ENCODE results near the gene OR2C3. TPM values are rescaled to one million over a fixed set of nuclear protein-coding genes. Genes with fewer than 3 reads are reported as not detected.
"Not testable (repeated sequence)": the region's sequence is repeated elsewhere in the genome, so short reads cannot be mapped to it uniquely, and the experiment has no call there.

The OR2C3 gene
- total RNA-seq, 4 donors from 2014 or later: 0.07 TPM; not detected in 3

DNA sequence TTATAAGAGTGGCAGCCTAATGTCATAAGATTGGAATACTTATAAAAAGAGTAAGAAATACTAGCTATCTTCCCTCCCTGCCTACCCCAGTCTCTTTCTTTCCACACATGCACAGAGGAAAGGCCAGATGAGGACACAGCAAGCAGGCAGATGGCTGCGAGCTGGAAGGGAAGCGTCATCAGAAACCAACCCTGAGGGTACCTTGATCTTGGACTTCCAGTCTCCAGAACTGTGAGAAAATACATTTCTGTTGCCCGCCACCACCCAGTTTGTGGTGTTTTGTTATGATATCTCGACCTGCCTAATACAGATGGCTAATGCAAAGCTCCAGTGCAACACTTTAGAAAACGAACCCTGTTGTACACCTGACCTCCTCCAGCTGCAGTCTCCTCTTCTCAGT lies 2.3 kb upstream of the OR2C3 start:
- Histone ChIP-seq H3K27me3 (no peaks in the 10 kb centered on the region), H3K4me3 (no peak overlapping the region), H3K4me1 (no peaks in the 10 kb centered on the region), H3K9me3 (no peaks in the 10 kb centered on the region), H3K36me3 (no peaks in the 10 kb centered on the region), H3K27ac (no peak overlapping the region)
- no peak for DNase-seq
- no peak for TF ChIP-seq POLR2A (IDR thresholded peaks at IDR 0.05)
- intact Hi-C loops (cut with DNase I; ENCODE audit: low total_unique reads): no loop called here

DNA sequence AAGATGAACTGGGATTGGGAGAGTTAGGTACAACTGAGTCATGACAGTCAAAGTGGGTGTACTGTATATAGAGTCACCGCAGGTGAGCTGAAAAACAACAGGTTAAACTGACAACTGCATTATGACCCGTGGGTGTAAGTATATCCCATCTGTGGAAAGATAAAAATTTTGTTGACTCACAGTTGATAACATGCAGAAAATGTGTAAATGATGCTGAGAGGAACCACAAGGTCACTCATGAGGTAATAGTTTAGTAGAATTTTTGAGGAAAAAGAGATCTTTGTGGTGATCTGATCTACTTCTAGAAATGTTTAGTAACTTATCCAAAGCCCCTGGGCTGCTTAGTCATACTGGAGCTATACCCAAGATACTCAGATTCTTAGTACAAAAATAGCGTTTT lies 838 bp downstream of the OR2C3 start:
- no peak for TF ChIP-seq POLR2A (IDR thresholded peaks at IDR 0.05)
- Histone ChIP-seq H3K4me3 (no peak overlapping the region), H3K4me1 (no peaks in the 10 kb centered on the region), H3K27me3 (peaks cover 0 to 4% of the 10 kb centered on the region in 2 donors), H3K27ac (no peak overlapping the region), H3K9me3 (no peaks in the 10 kb centered on the region), H3K36me3 (no peaks in the 10 kb centered on the region)
- no peak for DNase-seq
- intact Hi-C loops (cut with DNase I; ENCODE audit: low total_unique reads): no loop called here

- no peaks in the 10 kb centered on the region for H3K9me3 ChIP-seq
- peaks cover 0 to 4% of the 10 kb centered on the region in 2 donors for H3K27me3 ChIP-seq
- intact Hi-C loops (cut with DNase I; ENCODE audit: low total_unique reads): no loop called here
- H3K4me3 ChIP-seq: no peak overlapping the region
- no peak overlapping the region for H3K27ac ChIP-seq
- no peaks in the 10 kb centered on the region for H3K36me3 ChIP-seq
- TF ChIP-seq, protein P1, sequence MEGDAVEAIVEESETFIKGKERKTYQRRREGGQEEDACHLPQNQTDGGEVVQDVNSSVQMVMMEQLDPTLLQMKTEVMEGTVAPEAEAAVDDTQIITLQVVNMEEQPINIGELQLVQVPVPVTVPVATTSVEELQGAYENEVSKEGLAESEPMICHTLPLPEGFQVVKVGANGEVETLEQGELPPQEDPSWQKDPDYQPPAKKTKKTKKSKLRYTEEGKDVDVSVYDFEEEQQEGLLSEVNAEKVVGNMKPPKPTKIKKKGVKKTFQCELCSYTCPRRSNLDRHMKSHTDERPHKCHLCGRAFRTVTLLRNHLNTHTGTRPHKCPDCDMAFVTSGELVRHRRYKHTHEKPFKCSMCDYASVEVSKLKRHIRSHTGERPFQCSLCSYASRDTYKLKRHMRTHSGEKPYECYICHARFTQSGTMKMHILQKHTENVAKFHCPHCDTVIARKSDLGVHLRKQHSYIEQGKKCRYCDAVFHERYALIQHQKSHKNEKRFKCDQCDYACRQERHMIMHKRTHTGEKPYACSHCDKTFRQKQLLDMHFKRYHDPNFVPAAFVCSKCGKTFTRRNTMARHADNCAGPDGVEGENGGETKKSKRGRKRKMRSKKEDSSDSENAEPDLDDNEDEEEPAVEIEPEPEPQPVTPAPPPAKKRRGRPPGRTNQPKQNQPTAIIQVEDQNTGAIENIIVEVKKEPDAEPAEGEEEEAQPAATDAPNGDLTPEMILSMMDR (IDR thresholded peaks at IDR 0.05): no peak
- no peak for TF ChIP-seq POLR2A (IDR thresholded peaks at IDR 0.05)
- DNase-seq: no peak
- no peaks in the 10 kb centered on the region for H3K4me1 ChIP-seq
Observed at GRCh38 chr1:247531937-247532336, 4.3 kb downstream of the OR2C3 start.

GRCh38 chr1:247530785-247531184 lies 5.5 kb downstream of the OR2C3 start:
- Histone ChIP-seq H3K9me3 (no peaks in the 10 kb centered on the region), H3K27me3 (peaks cover 0 to 4% of the 10 kb centered on the region in 2 donors), H3K36me3 (no peaks in the 10 kb centered on the region), H3K4me1 (no peaks in the 10 kb centered on the region), H3K27ac (no peak overlapping the region), H3K4me3 (no peak overlapping the region)
- intact Hi-C loops (cut with DNase I; ENCODE audit: low total_unique reads): no loop called here
- DNase-seq: no peak
- TF ChIP-seq POLR2A (IDR thresholded peaks at IDR 0.05): no peak
- TF ChIP-seq, protein P1 (IDR thresholded peaks at IDR 0.05): no peak

GRCh38 chr1:247529771-247530355 lies 6.4 kb downstream of the OR2C3 start:
- Histone ChIP-seq H3K4me3 (no peak overlapping the region), H3K36me3 (no peaks in the 10 kb centered on the region), H3K9me3 (no peaks in the 10 kb centered on the region), H3K27me3 (peaks cover 0 to 4% of the 10 kb centered on the region in 2 donors), H3K4me1 (no peaks in the 10 kb centered on the region), H3K27ac (no peak overlapping the region)
- no peak for TF ChIP-seq POLR2A (IDR thresholded peaks at IDR 0.05)
- TF ChIP-seq, protein P1 (IDR thresholded peaks at IDR 0.05): no peak
- intact Hi-C loops (cut with DNase I; ENCODE audit: low total_unique reads): no loop called here
- DNase-seq: no peak

GRCh38 chr1:247528812-247529474 lies 7.3 kb downstream of the OR2C3 start:
- TF ChIP-seq POLR2A (IDR thresholded peaks at IDR 0.05): no peak
- TF ChIP-seq, protein P1 (IDR thresholded peaks at IDR 0.05): no peak
- Histone ChIP-seq H3K36me3 (no peaks in the 10 kb centered on the region), H3K27me3 (peaks cover 0 to 4% of the 10 kb centered on the region in 2 donors), H3K4me3 (no peak overlapping the region), H3K4me1 (no peaks in the 10 kb centered on the region), H3K27ac (no peak overlapping the region), H3K9me3 (no peaks in the 10 kb centered on the region)
- intact Hi-C loops (cut with DNase I; ENCODE audit: low total_unique reads): no loop called here
- DNase-seq: no peak

- H3K27ac ChIP-seq; H3K27me3 ChIP-seq; H3K36me3 ChIP-seq; H3K9me3 ChIP-seq; H3K4me3 ChIP-seq; DNase-seq; H3K4me1 ChIP-seq; intact Hi-C loops (cut with DNase I; ENCODE audit: low total_unique reads): not testable (repeated sequence)
Observed at GRCh38 chr1:247521886-247522285, 14.4 kb downstream of the OR2C3 start.

All from uterus (tissue), 4 donors.